Measurements from ENCODE around the gene YBX3. TPM values are rescaled to one million over a fixed set of nuclear protein-coding genes. Genes with fewer than 3 reads are reported as not detected.

The YBX3 gene
- total RNA-seq, 1 donor from 2014 or later: 326 TPM

GRCh38 chr12:10705655-10706054 lies 17.5 kb downstream of the YBX3 start:
- Histone ChIP-seq H3K27ac (no peak overlapping the region), H3K4me1 (peaks cover 2 to 10% of the 10 kb centered on the region in 2 donors), H3K27me3 (no peaks in the 10 kb centered on the region), H3K9me3 (no peaks in the 10 kb centered on the region), H3K36me3 (peaks cover 54 to 91% of the 10 kb centered on the region in 2 donors), H3K4me3 (no peak overlapping the region)
- no peak for TF ChIP-seq CTCF (IDR thresholded peaks at IDR 0.05)
- DNase-seq (ENCODE audit: low spot score in 2 of 2): no peak
- intact Hi-C loops (cut with DNase I): no loop called here

GRCh38 chr12:10701843-10702242 lies 21.3 kb downstream of the YBX3 start:
- intact Hi-C loops (cut with DNase I): no loop called here
- Histone ChIP-seq H3K9me3 (no peaks in the 10 kb centered on the region), H3K4me1 (peaks cover 0 to 10% of the 10 kb centered on the region in 2 donors), H3K36me3 (peaks cover 46 to 90% of the 10 kb centered on the region in 2 donors), H3K27ac (no peak overlapping the region), H3K27me3 (no peaks in the 10 kb centered on the region), H3K4me3 (no peak overlapping the region)
- DNase-seq (ENCODE audit: low spot score in 2 of 2): no peak
- no peak for TF ChIP-seq CTCF (IDR thresholded peaks at IDR 0.05)

GRCh38 chr12:10701131-10701681 lies 21.9 kb downstream of the YBX3 start:
- intact Hi-C loops (cut with DNase I): no loop called here
- DNase-seq (ENCODE audit: low spot score in 2 of 2): no peak
- Histone ChIP-seq H3K36me3 (peaks cover 46 to 86% of the 10 kb centered on the region in 2 donors), H3K27me3 (no peaks in the 10 kb centered on the region), H3K4me1 (peaks cover 0 to 10% of the 10 kb centered on the region in 2 donors), H3K9me3 (no peaks in the 10 kb centered on the region), H3K27ac (no peak overlapping the region), H3K4me3 (no peak overlapping the region)
- no peak for TF ChIP-seq CTCF (IDR thresholded peaks at IDR 0.05)

GRCh38 chr12:10700581-10700980 lies 22.5 kb downstream of the YBX3 start:
- H3K36me3 ChIP-seq: peaks cover 46 to 87% of the 10 kb centered on the region in 2 donors
- H3K9me3 ChIP-seq: no peaks in the 10 kb centered on the region
- DNase-seq (ENCODE audit: low spot score in 2 of 2): no peak
- H3K27ac ChIP-seq: no peak overlapping the region
- H3K4me1 ChIP-seq: peaks cover 0 to 5% of the 10 kb centered on the region in 2 donors
- intact Hi-C loops (cut with DNase I): no loop called here
- H3K4me3 ChIP-seq: no peak overlapping the region
- no peaks in the 10 kb centered on the region for H3K27me3 ChIP-seq
- no peak for TF ChIP-seq CTCF (IDR thresholded peaks at IDR 0.05)

GRCh38 chr12:10697862-10698261 lies 25.3 kb downstream of the YBX3 start:
- H3K36me3 ChIP-seq: peaks cover 35 to 75% of the 10 kb centered on the region in 2 donors
- H3K27me3 ChIP-seq: no peaks in the 10 kb centered on the region
- no peaks in the 10 kb centered on the region for H3K4me1 ChIP-seq
- TF ChIP-seq CTCF (IDR thresholded peaks at IDR 0.05): no peak
- no peak for DNase-seq (ENCODE audit: low spot score in 2 of 2)
- intact Hi-C loops (cut with DNase I): no loop called here
- H3K9me3 ChIP-seq: no peaks in the 10 kb centered on the region
- H3K4me3 ChIP-seq: no peak overlapping the region
- H3K27ac ChIP-seq: no peak overlapping the region

GRCh38 chr12:10697156-10697555 lies 26.0 kb downstream of the YBX3 start:
- Histone ChIP-seq H3K36me3 (peaks cover 34 to 68% of the 10 kb centered on the region in 2 donors), H3K27ac (no peak overlapping the region)
- no peak for TF ChIP-seq CTCF (IDR thresholded peaks at IDR 0.05)

More at GRCh38 chr12:10697156-10697555, 26.0 kb downstream of the YBX3 start:
- no peak overlapping the region for H3K4me3 ChIP-seq
- no peak for DNase-seq (ENCODE audit: low spot score in 2 of 2)
- H3K4me1 ChIP-seq: no peaks in the 10 kb centered on the region
- H3K9me3 ChIP-seq: no peaks in the 10 kb centered on the region
- intact Hi-C loops (cut with DNase I): no loop called here
- no peaks in the 10 kb centered on the region for H3K27me3 ChIP-seq

Data from ascending aorta (tissue), 2 donors.